ENCODE data around the gene AGAP3.

- no peak for TF ChIP-seq EZH2 (IDR thresholded peaks at IDR 0.05; ENCODE audit: insufficient read depth, poor library complexity, severe bottlenecking)
- TF ChIP-seq EZH2phosphoT487 (IDR thresholded peaks at IDR 0.05; ENCODE audit: insufficient read depth, low read depth) = no peak
Observed at GRCh38 chr7:151137076-151137675, 50.9 kb downstream of the AGAP3 start.

All from GM23248 (cell line).